CD8-positive, alpha-beta memory T cell (primary cell): ENCODE data around the gene RBP4. TPM values are rescaled to one million over a fixed set of nuclear protein-coding genes. Genes with fewer than 3 reads are reported as not detected.

Source experiments
- CTCF ChIA-PET: fragments of 350-600 bp; sonication (Branson Sonifier 250); formaldehyde crosslinking; loops from one replicate; lab custom pipeline; 2021; ENCODE audit warnings: antibody characterized with exemption; lab: Charles Lee
- POLR2A ChIA-PET: fragments of 350-600 bp; sonication (Branson Sonifier 250); formaldehyde crosslinking; loops from one replicate; lab custom pipeline; 2021; ENCODE audit warnings: antibody characterized with exemption; lab: Charles Lee
- DNase-seq, 5 donors: peaks; one replicate each; pipeline versions ENCODE4 v3.0.0 to v3.0.0-alpha.2; 2020 to 2022; ENCODE audit warnings: mixed read lengths in 1 of 5
- H3K27ac ChIP-seq: one replicate; pipeline ENCODE4 v1.7.0; 2013; ENCODE audit warnings: low read depth, mild to moderate bottlenecking, low read length, moderate library complexity
- H3K27me3 ChIP-seq: 2 replicates; pipeline ENCODE4 v1.7.0; 2013; ENCODE audit warnings: low read length, mild to moderate bottlenecking; ENCODE audit not compliant: insufficient read depth, poor library complexity, severe bottlenecking
- H3K36me3 ChIP-seq: 2 replicates; pipeline ENCODE4 v1.7.0; 2013; ENCODE audit warnings: mild to moderate bottlenecking, low read length, moderate library complexity; ENCODE audit not compliant: insufficient read depth
- H3K4me1 ChIP-seq: 2 replicates; pipeline ENCODE4 v1.7.0; 2013; ENCODE audit warnings: mild to moderate bottlenecking, low read length, moderate library complexity; ENCODE audit not compliant: insufficient read depth
- H3K4me3 ChIP-seq: 2 replicates; pipeline ENCODE4 v1.7.0; 2013; ENCODE audit warnings: mild to moderate bottlenecking, low read length
- H3K9me3 ChIP-seq: 2 replicates; pipeline ENCODE4 v1.7.0; 2013; ENCODE audit warnings: mild to moderate bottlenecking, low read length
- H3K27ac Mint-ChIP-seq, 8 donors: one replicate each; pipeline ENCODE4 v1.8.0; 2020 to 2021; ENCODE audit warnings: mixed read lengths in 8 of 8, mild to moderate bottlenecking in 6 of 8, inconsistent platforms in 3 of 8, moderate library complexity in 3 of 8
- H3K27me3 Mint-ChIP-seq, 2 donors: one replicate each; pipeline ENCODE4 v1.8.0; 2020 to 2021; ENCODE audit warnings: mixed read lengths in 2 of 2, mild to moderate bottlenecking in 1 of 2, moderate library complexity in 1 of 2
- H3K36me3 Mint-ChIP-seq, 3 donors: one replicate each; pipeline ENCODE4 v1.8.0; 2020 to 2021; ENCODE audit warnings: mixed read lengths in 3 of 3, inconsistent platforms in 1 of 3, mild to moderate bottlenecking in 1 of 3
- H3K4me1 Mint-ChIP-seq, 3 donors: one replicate each; pipeline ENCODE4 v1.8.0; 2020 to 2021; ENCODE audit warnings: mixed read lengths in 3 of 3, inconsistent platforms in 1 of 3, mild to moderate bottlenecking in 1 of 3
- H3K4me3 Mint-ChIP-seq, 7 donors: one replicate each; pipeline ENCODE4 v1.8.0; 2020 to 2021; ENCODE audit warnings: mixed read lengths in 7 of 7, mild to moderate bottlenecking in 6 of 7, moderate library complexity in 4 of 7, inconsistent platforms in 2 of 7
- H3K9me3 Mint-ChIP-seq, 5 donors: one replicate each; pipeline ENCODE4 v1.8.0; 2020 to 2022; ENCODE audit warnings: mixed read lengths in 5 of 5, mild to moderate bottlenecking in 3 of 5, moderate library complexity in 2 of 5, inconsistent platforms in 1 of 5
- polyA plus RNA-seq: library from polyadenylated mRNA; unstranded; fragments of 300-500 nt; fragmentation: Illumina TruSeq; gene quantifications from one replicate; pipeline ENCODE4 v1.2.3, GENCODE V29; 2021
- total RNA-seq, 2 experiments: library from RNA; stranded (reverse); gene quantifications; one replicate each; pipeline ENCODE4 v1.2.3, GENCODE V29; 2021

RBP4 gene
- total and polyA plus RNA-seq, 3 experiments from 2014 or later: not detected

GRCh38 chr10:93568105-93568390, 33.0 kb downstream of the RBP4 start:
- Histone ChIP-seq H3K27me3 (no peaks in the 10 kb centered on the region), H3K4me3 (no peak overlapping the region), H3K4me1 (no peaks in the 10 kb centered on the region), H3K36me3 (no peaks in the 10 kb centered on the region), H3K27ac (no peak overlapping the region), H3K9me3 (no peaks in the 10 kb centered on the region)
- ChIA-PET POLR2A (no interaction called here), CTCF (no interaction called here)
- Mint-ChIP-seq H3K4me3 (no peak overlapping the region), H3K27ac (no peak overlapping the region), H3K36me3 (no peaks in the 10 kb centered on the region), H3K4me1 (peaks cover under 1 to 4% (median under 1%) of the 10 kb centered on the region in 3 donors), H3K27me3 (peaks cover 20 to 72% of the 10 kb centered on the region in 2 donors), H3K9me3 (no peaks in the 10 kb centered on the region)
- no peak for DNase-seq

- Mint-ChIP-seq H3K27ac (no peak overlapping the region), H3K36me3 (no peaks in the 10 kb centered on the region), H3K4me3 (no peak overlapping the region), H3K4me1 (peaks cover 0 to 2% (median 0%) of the 10 kb centered on the region in 3 donors), H3K9me3 (no peaks in the 10 kb centered on the region), H3K27me3 (peaks cover 22 to 70% of the 10 kb centered on the region in 2 donors)
- Histone ChIP-seq H3K27ac (no peak overlapping the region), H3K9me3 (no peaks in the 10 kb centered on the region), H3K36me3 (no peaks in the 10 kb centered on the region), H3K4me1 (no peaks in the 10 kb centered on the region), H3K4me3 (no peak overlapping the region), H3K27me3 (no peaks in the 10 kb centered on the region)
- no peak for DNase-seq
- ChIA-PET CTCF (no interaction called here), POLR2A (no interaction called here)
Measured at GRCh38 chr10:93567277-93568104, 33.5 kb downstream of the RBP4 start.

GRCh38 chr10:93566435-93567276, 34.4 kb downstream of the RBP4 start, which contains the start of gene FFAR4:
TSS of gene FFAR4 (plus strand) at chr10:93566665. CDS start at chr10:93566721, 56 bp downstream.
- POLR2A ChIA-PET: no interaction called here
- no peaks in the 10 kb centered on the region for H3K36me3 Mint-ChIP-seq
- peaks cover 0 to 2% (median 0%) of the 10 kb centered on the region in 3 donors for H3K4me1 Mint-ChIP-seq
- no peaks in the 10 kb centered on the region for H3K27me3 ChIP-seq
- no peaks in the 10 kb centered on the region for H3K36me3 ChIP-seq
- H3K4me1 ChIP-seq: no peaks in the 10 kb centered on the region
- no peak within 1 kb of the TSS for H3K27ac ChIP-seq
- peaks cover 15 to 62% of the 10 kb centered on the region in 2 donors for H3K27me3 Mint-ChIP-seq
- CTCF ChIA-PET: no interaction called here
- no peak within 1 kb of the TSS for H3K4me3 ChIP-seq
- no peak within 1 kb of the TSS for H3K27ac Mint-ChIP-seq
- no peaks in the 10 kb centered on the region for H3K9me3 Mint-ChIP-seq
- no peak for DNase-seq
- H3K4me3 Mint-ChIP-seq: no peak within 1 kb of the TSS
- no peaks in the 10 kb centered on the region for H3K9me3 ChIP-seq

GRCh38 chr10:93565446-93565845, 35.6 kb downstream of the RBP4 start:
- CTCF ChIA-PET: no interaction called here
- H3K27me3 Mint-ChIP-seq: peaks cover 11 to 61% of the 10 kb centered on the region in 2 donors

GRCh38 chr10:93560541-93560940, 40.5 kb downstream of the RBP4 start:
- DNase-seq: no peak
- no peaks in the 10 kb centered on the region for H3K36me3 Mint-ChIP-seq
- no peaks in the 10 kb centered on the region for H3K4me1 ChIP-seq
- ChIA-PET POLR2A (no interaction called here), CTCF (no interaction called here)
- no peak overlapping the region for H3K4me3 ChIP-seq
- H3K27ac ChIP-seq: no peak overlapping the region
- H3K9me3 ChIP-seq: no peaks in the 10 kb centered on the region
- H3K27me3 Mint-ChIP-seq: peaks cover 12 to 38% of the 10 kb centered on the region in 2 donors
- H3K9me3 Mint-ChIP-seq: no peaks in the 10 kb centered on the region
- H3K4me3 Mint-ChIP-seq: no peak overlapping the region
- no peak overlapping the region for H3K27ac Mint-ChIP-seq
- no peaks in the 10 kb centered on the region for H3K27me3 ChIP-seq
- no peaks in the 10 kb centered on the region for H3K4me1 Mint-ChIP-seq
- H3K36me3 ChIP-seq: no peaks in the 10 kb centered on the region

More at GRCh38 chr10:93565446-93565845, 35.6 kb downstream of the RBP4 start:
- Histone ChIP-seq H3K27ac (no peak overlapping the region), H3K36me3 (no peaks in the 10 kb centered on the region), H3K4me3 (no peak overlapping the region), H3K27me3 (no peaks in the 10 kb centered on the region), H3K9me3 (no peaks in the 10 kb centered on the region), H3K4me1 (no peaks in the 10 kb centered on the region)
- H3K27ac Mint-ChIP-seq: no peak overlapping the region
- no peaks in the 10 kb centered on the region for H3K36me3 Mint-ChIP-seq
- no peak overlapping the region for H3K4me3 Mint-ChIP-seq
- POLR2A ChIA-PET: no interaction called here
- no peak for DNase-seq
- H3K9me3 Mint-ChIP-seq: no peaks in the 10 kb centered on the region
- H3K4me1 Mint-ChIP-seq: peaks cover 0 to 2% (median 0%) of the 10 kb centered on the region in 3 donors

GRCh38 chr10:93559490-93559889, 41.5 kb downstream of the RBP4 start:
- Histone ChIP-seq H3K4me1 (no peaks in the 10 kb centered on the region), H3K27ac (no peak overlapping the region), H3K36me3 (no peaks in the 10 kb centered on the region), H3K27me3 (no peaks in the 10 kb centered on the region), H3K4me3 (no peak overlapping the region), H3K9me3 (no peaks in the 10 kb centered on the region)
- Mint-ChIP-seq H3K36me3 (no peaks in the 10 kb centered on the region), H3K4me3 (no peak overlapping the region), H3K27ac (peak overlapping the region in 1 of 8 donors; percentile 8), H3K27me3 (peaks cover 15 to 40% of the 10 kb centered on the region in 2 donors), H3K9me3 (no peaks in the 10 kb centered on the region), H3K4me1 (no peaks in the 10 kb centered on the region)
- POLR2A ChIA-PET: no interaction called here
- CTCF ChIA-PET: no interaction called here
- no peak for DNase-seq

- POLR2A ChIA-PET: no interaction called here
- CTCF ChIA-PET: interaction anchor here (0.9 to 1.7 kb wide), 4 partner anchors 12 to 366 kb away, joined by 3 to 6 read pairs (median 4); no protein-coding TSS in a partner anchor
- H3K27ac Mint-ChIP-seq: no peak overlapping the region
- H3K4me3 Mint-ChIP-seq: no peak overlapping the region
- no peaks in the 10 kb centered on the region for H3K27me3 ChIP-seq
- H3K4me1 Mint-ChIP-seq: no peaks in the 10 kb centered on the region
- H3K4me1 ChIP-seq: no peaks in the 10 kb centered on the region
- DNase-seq: no peak
- no peaks in the 10 kb centered on the region for H3K9me3 ChIP-seq
- H3K27me3 Mint-ChIP-seq: peaks cover 12 to 27% of the 10 kb centered on the region in 2 donors
- H3K9me3 Mint-ChIP-seq: no peaks in the 10 kb centered on the region
- no peak overlapping the region for H3K4me3 ChIP-seq
- H3K36me3 ChIP-seq: no peaks in the 10 kb centered on the region
- no peaks in the 10 kb centered on the region for H3K36me3 Mint-ChIP-seq
- no peak overlapping the region for H3K27ac ChIP-seq
Measured at GRCh38 chr10:93554760-93555432, 46.1 kb downstream of the RBP4 start.
